ENCODE results near the gene TSSC4. TPM values are rescaled to one million over a fixed set of nuclear protein-coding genes. Genes with fewer than 3 reads are reported as not detected.

TSSC4 gene
- total RNA-seq, 1 experiment from 2014 or later: 60.9 TPM

DNA sequence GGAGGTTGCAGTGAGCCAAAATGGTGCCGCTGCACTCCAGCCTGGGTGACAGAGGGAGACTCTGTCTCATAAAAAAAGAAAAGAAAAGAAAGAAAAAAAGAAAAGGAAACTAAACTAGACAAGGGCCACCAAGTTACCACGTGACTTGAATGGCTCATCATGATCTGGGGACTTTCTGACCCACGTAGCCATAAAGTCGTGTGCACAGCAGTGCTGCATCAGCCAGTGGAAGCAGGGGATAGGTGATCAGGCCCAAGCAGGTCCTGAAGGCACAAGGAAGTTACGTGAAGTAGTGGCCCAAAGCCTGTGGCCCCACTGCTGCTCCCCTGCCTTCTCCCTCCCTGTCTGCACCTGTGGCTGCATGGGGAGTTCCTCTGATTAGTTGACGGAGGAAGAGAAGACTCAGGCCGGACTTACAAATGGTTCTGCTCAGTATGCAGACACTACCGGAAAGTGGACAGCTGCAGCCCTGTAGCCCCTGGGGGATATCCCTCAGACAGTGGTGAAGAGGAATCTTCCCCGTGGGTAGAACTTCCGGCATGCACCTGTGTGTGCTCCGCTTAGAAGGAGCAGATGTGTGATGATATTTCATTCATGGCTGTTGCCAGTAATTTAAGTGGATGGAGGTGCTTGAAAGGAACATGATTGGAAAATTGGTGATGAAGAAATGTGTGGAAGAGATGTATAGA lies 41.7 kb upstream of the TSSC4 start:
- CTCF ChIA-PET: interaction anchor here (0.8 kb wide), 1 partner anchor 53 kb away, joined by 7 read pairs; no protein-coding TSS in a partner anchor
- no peaks in the 10 kb centered on the region for H3K36me3 Mint-ChIP-seq (ENCODE audit: insufficient read depth, unreplicated experiment)

DNA sequence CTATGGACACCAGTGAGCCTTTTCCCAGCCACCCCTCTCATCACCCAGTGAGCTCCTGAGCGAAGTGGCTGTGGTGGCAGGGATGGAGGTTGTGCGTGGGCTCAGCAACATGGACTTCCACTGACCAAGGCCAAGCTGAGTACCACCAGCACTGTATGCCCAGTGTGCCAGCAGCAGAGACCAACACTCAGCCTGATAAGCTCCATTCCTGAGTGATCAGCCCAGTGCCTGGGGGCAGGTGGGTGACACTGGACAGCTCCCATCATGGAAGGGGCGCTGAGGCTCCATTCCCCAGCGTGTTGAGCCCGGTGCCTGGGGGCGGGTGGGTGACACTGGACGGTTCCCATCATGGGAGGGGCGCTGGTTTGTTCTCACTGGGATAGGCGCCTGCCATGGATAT lies 41.0 kb upstream of the TSSC4 start:
- H3K27me3 ChIP-seq (replicated peaks; ENCODE audit: control insufficient read depth, insufficient read depth, low read length): no peaks in the 10 kb centered on the region
- no peaks in the 10 kb centered on the region for H3K9me3 ChIP-seq
- Mint-ChIP-seq H3K27me3 (ENCODE audit: insufficient read depth, unreplicated experiment) (no peaks in the 10 kb centered on the region), H3K4me3 (ENCODE audit: unreplicated experiment) (no peak overlapping the region), H3K36me3 (ENCODE audit: insufficient read depth, unreplicated experiment) (no peaks in the 10 kb centered on the region), H3K9me3 (ENCODE audit: unreplicated experiment) (no peaks in the 10 kb centered on the region), H3K27ac (ENCODE audit: unreplicated experiment) (no peak overlapping the region), H3K4me1 (ENCODE audit: low read depth, unreplicated experiment) (no peaks in the 10 kb centered on the region)
- no peak for TF ChIP-seq CTCF (IDR thresholded peaks at IDR 0.05; ENCODE audit: insufficient read depth in 1 of 2, low read depth in 1 of 2, low read length in 1 of 2, severe bottlenecking in 1 of 2, unreplicated experiment in 1 of 2)
- DNase-seq: no peak
- no TSS peak for BruUV-seq (replicated peaks)
- ChIA-PET CTCF (interaction anchor here (0.8 kb wide), 1 partner anchor 54 kb away, joined by 7 read pairs; no protein-coding TSS in a partner anchor), POLR2A (no interaction called here)
- intact Hi-C loops (cut with micrococcal nuclease; ENCODE audit: unreplicated experiment): no loop called here
- H3K36me3 ChIP-seq (ENCODE audit: control insufficient read depth, insufficient read depth, low read length): no peaks in the 10 kb centered on the region
- no peak overlapping the region for H3K4me3 ChIP-seq (ENCODE audit: low read depth, low read length)
- no peaks in the 10 kb centered on the region for H3K4me1 ChIP-seq

More for the DNA sequence above, 41.7 kb upstream of the TSSC4 start:
- no peak for TF ChIP-seq CTCF (IDR thresholded peaks at IDR 0.05; ENCODE audit: insufficient read depth in 1 of 2, low read depth in 1 of 2, low read length in 1 of 2, severe bottlenecking in 1 of 2, unreplicated experiment in 1 of 2)
- Histone ChIP-seq H3K4me1 (no peaks in the 10 kb centered on the region), H3K9me3 (no peaks in the 10 kb centered on the region), H3K27me3 (replicated peaks; ENCODE audit: control insufficient read depth, insufficient read depth, low read length) (no peaks in the 10 kb centered on the region), H3K4me3 (ENCODE audit: low read depth, low read length) (no peak overlapping the region), H3K36me3 (ENCODE audit: control insufficient read depth, insufficient read depth, low read length) (no peaks in the 10 kb centered on the region)
- Mint-ChIP-seq H3K27me3 (ENCODE audit: insufficient read depth, unreplicated experiment) (no peaks in the 10 kb centered on the region), H3K27ac (ENCODE audit: unreplicated experiment) (no peak overlapping the region), H3K4me3 (ENCODE audit: unreplicated experiment) (no peak overlapping the region), H3K9me3 (ENCODE audit: unreplicated experiment) (no peaks in the 10 kb centered on the region), H3K4me1 (ENCODE audit: low read depth, unreplicated experiment) (no peaks in the 10 kb centered on the region)
- POLR2A ChIA-PET: interaction anchor here (0.5 kb wide), 1 partner anchor 175 kb away, joined by 4 read pairs; no protein-coding TSS in a partner anchor
- no TSS peak for BruUV-seq (replicated peaks)
- DNase-seq: no peak
- intact Hi-C loops (cut with micrococcal nuclease; ENCODE audit: unreplicated experiment): no loop called here

DNA sequence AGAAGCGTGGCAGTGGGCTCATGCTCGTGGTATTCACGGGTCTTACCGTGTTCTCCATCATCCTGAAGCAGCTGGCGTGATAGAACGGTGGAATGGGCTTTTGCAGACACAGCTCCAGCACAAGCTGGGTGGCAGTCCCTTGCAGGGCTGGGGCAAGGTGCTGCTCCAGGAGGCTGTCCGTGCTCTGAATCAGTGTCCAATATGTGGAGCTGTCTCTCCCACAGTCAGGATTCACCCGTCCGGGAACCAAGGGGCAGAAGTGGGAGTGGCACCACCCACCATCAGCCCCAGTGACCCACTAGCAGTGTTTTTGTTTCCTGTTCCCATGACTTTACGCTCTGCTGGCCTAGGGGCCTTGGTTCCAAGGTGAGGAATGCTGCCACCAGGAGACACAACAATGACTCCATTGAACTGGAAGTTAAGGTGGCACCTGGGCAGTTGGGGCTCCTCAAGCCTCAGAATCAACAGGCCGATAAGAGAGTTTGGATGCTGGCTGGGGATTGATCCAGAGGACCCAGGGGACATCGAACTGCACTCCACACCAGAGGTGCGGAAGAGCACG lies 40.4 kb upstream of the TSSC4 start:
- no peaks in the 10 kb centered on the region for H3K9me3 Mint-ChIP-seq (ENCODE audit: unreplicated experiment)
- no peak overlapping the region for H3K4me3 ChIP-seq (ENCODE audit: low read depth, low read length)
- CTCF ChIA-PET: no interaction called here
- H3K4me1 ChIP-seq: no peaks in the 10 kb centered on the region
- POLR2A ChIA-PET: no interaction called here
- intact Hi-C loops (cut with micrococcal nuclease; ENCODE audit: unreplicated experiment): no loop called here
- no peaks in the 10 kb centered on the region for H3K27me3 ChIP-seq (replicated peaks; ENCODE audit: control insufficient read depth, insufficient read depth, low read length)
- no TSS peak for BruUV-seq (replicated peaks)
- TF ChIP-seq CTCF (IDR thresholded peaks at IDR 0.05; ENCODE audit: insufficient read depth in 1 of 2, low read depth in 1 of 2, low read length in 1 of 2, severe bottlenecking in 1 of 2, unreplicated experiment in 1 of 2): no peak
- no peak overlapping the region for H3K27ac Mint-ChIP-seq (ENCODE audit: unreplicated experiment)
- no peaks in the 10 kb centered on the region for H3K36me3 ChIP-seq (ENCODE audit: control insufficient read depth, insufficient read depth, low read length)
- DNase-seq: no peak
- no peaks in the 10 kb centered on the region for H3K9me3 ChIP-seq
- no peaks in the 10 kb centered on the region for H3K27me3 Mint-ChIP-seq (ENCODE audit: insufficient read depth, unreplicated experiment)
- H3K4me3 Mint-ChIP-seq (ENCODE audit: unreplicated experiment): no peak overlapping the region
- no peaks in the 10 kb centered on the region for H3K36me3 Mint-ChIP-seq (ENCODE audit: insufficient read depth, unreplicated experiment)
- H3K4me1 Mint-ChIP-seq (ENCODE audit: low read depth, unreplicated experiment): no peaks in the 10 kb centered on the region
